Chondrocyte (in vitro differentiated cells): ENCODE measurements around the gene MAST2. TPM values are rescaled to one million over a fixed set of nuclear protein-coding genes. Genes with fewer than 3 reads are reported as not detected.
"Not testable (repeated sequence)": the region's sequence is repeated elsewhere in the genome, so short reads cannot be mapped to it uniquely, and the experiment has no call there.

Source experiments
- DNase-seq: peaks from one replicate; pipeline ENCODE4 v3.0.0; 2021; ENCODE audit warnings: mixed read lengths, low spot score
- H3K27ac Mint-ChIP-seq: one replicate; pipeline ENCODE4 v1.8.0; 2021; ENCODE audit warnings: mild to moderate bottlenecking, moderate library complexity, mixed read lengths; ENCODE audit not compliant: unreplicated experiment
- H3K27me3 Mint-ChIP-seq: 2 replicates; pipeline ENCODE4 v1.8.0; 2021; ENCODE audit warnings: low read depth, mixed read lengths
- H3K36me3 Mint-ChIP-seq: 2 replicates; pipeline ENCODE4 v1.8.0; 2021; ENCODE audit warnings: low read depth, mixed read lengths
- H3K4me1 Mint-ChIP-seq: 2 replicates; pipeline ENCODE4 v1.8.0; 2021; ENCODE audit warnings: low read depth, mild to moderate bottlenecking, mixed read lengths
- H3K4me3 Mint-ChIP-seq: one replicate; pipeline ENCODE4 v1.8.0; 2021; ENCODE audit warnings: mild to moderate bottlenecking, moderate library complexity, mixed read lengths; ENCODE audit not compliant: unreplicated experiment
- H3K9me3 Mint-ChIP-seq: 2 replicates; pipeline ENCODE4 v1.8.0; 2021; ENCODE audit warnings: low read depth, mixed read lengths
- total RNA-seq: library from RNA; stranded (reverse); gene quantifications from 3 replicates; pipeline ENCODE4 v1.2.1, GENCODE V29; 2021
- TF ChIP-seq, protein P1 (sequence below): fragments of 200-600 bp; sonication (generic); IDR thresholded peaks from 2 replicates; pipeline ENCODE4 v1.5.0; 2021; ENCODE audit warnings: antibody characterized with exemption, mild to moderate bottlenecking, moderate library complexity

The MAST2 gene
- total RNA-seq, 1 donor from 2014 or later: 53.2 TPM

DNA sequence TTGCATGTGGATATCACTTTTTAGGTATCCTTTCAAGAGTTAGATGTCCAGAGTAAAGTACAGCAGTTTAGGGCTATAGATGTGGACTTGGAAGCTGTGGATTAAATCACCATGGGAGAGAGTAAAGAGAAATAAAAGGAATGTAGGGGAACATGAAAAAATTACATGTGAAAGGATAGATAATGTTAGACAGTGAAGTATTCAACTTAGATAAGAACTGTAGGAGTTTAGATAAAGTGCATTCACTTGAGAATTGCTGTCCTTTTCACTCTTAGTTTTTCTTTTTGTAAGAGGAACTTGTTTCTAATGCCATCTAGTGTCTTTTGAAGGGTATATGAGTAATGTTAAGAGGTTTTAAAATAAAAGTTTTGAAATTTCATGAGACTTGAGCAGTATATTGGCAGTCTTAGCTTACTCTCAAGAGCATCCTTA, 40.1 kb downstream of the MAST2 start:
- Mint-ChIP-seq H3K4me3 (no peak overlapping the region), H3K9me3 (no peaks in the 10 kb centered on the region), H3K4me1 (peaks cover 19% of the 10 kb centered on the region), H3K36me3 (peaks cover 3% of the 10 kb centered on the region), H3K27ac (peak overlapping the region; percentile 28), H3K27me3 (no peaks in the 10 kb centered on the region)
- DNase-seq: no peak
- TF ChIP-seq, protein P1, sequence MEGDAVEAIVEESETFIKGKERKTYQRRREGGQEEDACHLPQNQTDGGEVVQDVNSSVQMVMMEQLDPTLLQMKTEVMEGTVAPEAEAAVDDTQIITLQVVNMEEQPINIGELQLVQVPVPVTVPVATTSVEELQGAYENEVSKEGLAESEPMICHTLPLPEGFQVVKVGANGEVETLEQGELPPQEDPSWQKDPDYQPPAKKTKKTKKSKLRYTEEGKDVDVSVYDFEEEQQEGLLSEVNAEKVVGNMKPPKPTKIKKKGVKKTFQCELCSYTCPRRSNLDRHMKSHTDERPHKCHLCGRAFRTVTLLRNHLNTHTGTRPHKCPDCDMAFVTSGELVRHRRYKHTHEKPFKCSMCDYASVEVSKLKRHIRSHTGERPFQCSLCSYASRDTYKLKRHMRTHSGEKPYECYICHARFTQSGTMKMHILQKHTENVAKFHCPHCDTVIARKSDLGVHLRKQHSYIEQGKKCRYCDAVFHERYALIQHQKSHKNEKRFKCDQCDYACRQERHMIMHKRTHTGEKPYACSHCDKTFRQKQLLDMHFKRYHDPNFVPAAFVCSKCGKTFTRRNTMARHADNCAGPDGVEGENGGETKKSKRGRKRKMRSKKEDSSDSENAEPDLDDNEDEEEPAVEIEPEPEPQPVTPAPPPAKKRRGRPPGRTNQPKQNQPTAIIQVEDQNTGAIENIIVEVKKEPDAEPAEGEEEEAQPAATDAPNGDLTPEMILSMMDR: peak; percentile 80

DNA sequence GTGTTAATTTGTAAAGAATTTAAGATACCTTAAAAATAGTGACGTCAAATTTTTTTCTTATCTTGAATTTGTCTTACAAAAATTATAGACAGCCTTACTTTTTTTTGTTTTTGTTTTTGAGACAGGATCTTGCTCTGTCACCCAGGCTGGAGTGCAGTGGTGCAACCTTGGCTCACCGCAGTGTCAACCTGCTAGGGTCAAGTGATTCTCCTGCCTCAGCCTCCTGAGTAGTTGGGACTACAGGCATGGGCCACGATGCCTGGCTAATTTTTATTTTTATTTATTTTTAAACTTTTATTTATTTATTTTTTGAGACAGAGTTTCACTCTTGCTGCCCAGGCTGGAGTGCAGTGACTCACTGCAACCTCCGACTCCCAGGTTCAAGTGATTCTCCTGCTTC, 40.6 kb downstream of the MAST2 start:
- H3K27ac Mint-ChIP-seq, H3K4me3 Mint-ChIP-seq, DNase-seq, H3K9me3 Mint-ChIP-seq, H3K27me3 Mint-ChIP-seq, H3K36me3 Mint-ChIP-seq: not testable (repeated sequence)
- peaks cover 19% of the 10 kb centered on the region for H3K4me1 Mint-ChIP-seq

- H3K36me3 Mint-ChIP-seq: peaks cover 13% of the 10 kb centered on the region
- TF ChIP-seq, protein P1: no peak
- DNase-seq: no peak
- H3K27me3 Mint-ChIP-seq: no peaks in the 10 kb centered on the region
- peaks cover 19% of the 10 kb centered on the region for H3K4me1 Mint-ChIP-seq
- H3K9me3 Mint-ChIP-seq: peaks cover 19% of the 10 kb centered on the region
- peak overlapping the region; percentile 53 for H3K27ac Mint-ChIP-seq
- no peak overlapping the region for H3K4me3 Mint-ChIP-seq
These were observed 43.5 kb downstream of the MAST2 start for GRCh38 chr1:45846931-45847330.

GRCh38 chr1:45848097-45848496, 44.7 kb downstream of the MAST2 start:
- no peaks in the 10 kb centered on the region for H3K27me3 Mint-ChIP-seq

DNA sequence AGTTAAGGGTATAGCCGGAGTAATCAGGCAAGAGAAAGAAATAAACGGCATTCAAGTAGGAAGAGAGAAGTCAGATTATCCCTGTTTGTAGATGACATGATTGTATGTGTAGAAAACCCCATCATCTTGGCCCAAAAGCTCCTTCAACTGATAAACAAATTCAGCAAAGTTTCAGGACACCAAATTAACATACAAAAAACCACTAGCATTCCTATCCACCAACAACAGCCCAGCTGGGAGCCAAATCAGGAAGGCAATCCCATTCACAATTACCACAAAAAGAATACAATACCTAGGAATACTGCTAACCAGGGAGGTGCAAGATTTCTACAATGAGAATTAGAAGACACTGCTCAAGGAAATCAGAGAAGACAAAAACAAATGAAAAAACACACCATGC, 45.3 kb downstream of the MAST2 start:
- TF ChIP-seq, protein P1: no peak
- Mint-ChIP-seq H3K9me3 (peaks cover 19% of the 10 kb centered on the region), H3K36me3 (peaks cover 13% of the 10 kb centered on the region), H3K4me3 (no peak overlapping the region), H3K27ac (no peak overlapping the region), H3K4me1 (peaks cover 12% of the 10 kb centered on the region), H3K27me3 (no peaks in the 10 kb centered on the region)
- no peak for DNase-seq

More at GRCh38 chr1:45848097-45848496, 44.7 kb downstream of the MAST2 start:
- Mint-ChIP-seq H3K27ac (no peak overlapping the region), H3K36me3 (peaks cover 13% of the 10 kb centered on the region), H3K9me3 (peaks cover 19% of the 10 kb centered on the region), H3K4me3 (no peak overlapping the region), H3K4me1 (peaks cover 18% of the 10 kb centered on the region)
- DNase-seq: no peak
- TF ChIP-seq, protein P1: no peak

- H3K27ac Mint-ChIP-seq: no peak overlapping the region
- TF ChIP-seq, protein P1: no peak
- H3K4me1 Mint-ChIP-seq: peaks cover 11% of the 10 kb centered on the region
- no peak for DNase-seq
- H3K27me3 Mint-ChIP-seq: no peaks in the 10 kb centered on the region
- H3K9me3 Mint-ChIP-seq: peaks cover 19% of the 10 kb centered on the region
- H3K4me3 Mint-ChIP-seq: no peak overlapping the region
- H3K36me3 Mint-ChIP-seq: peaks cover 13% of the 10 kb centered on the region
These were observed 46.6 kb downstream of the MAST2 start for GRCh38 chr1:45850017-45850416.
